Measurements from ENCODE around the gene AKT3.

AKT3 gene

GRCh38 chr1:243482141-243483022 is 367.7 kb downstream of the AKT3 start:
- peak; percentile 51 for DNase-seq

- no peak for DNase-seq
Observed at GRCh38 chr1:243481101-243481500, 368.9 kb downstream of the AKT3 start.

- no peak for DNase-seq
Observed at GRCh38 chr1:243477731-243478290, 372.2 kb downstream of the AKT3 start.

GRCh38 chr1:243475966-243476365 is 374.1 kb downstream of the AKT3 start:
- DNase-seq: peak; percentile 29

- DNase-seq: no peak
Observed at GRCh38 chr1:243474906-243475305, 375.1 kb downstream of the AKT3 start.

GRCh38 chr1:243474136-243474881 is 375.7 kb downstream of the AKT3 start:
- DNase-seq: no peak

GRCh38 chr1:243473227-243474135 is 376.6 kb downstream of the AKT3 start:
- DNase-seq: peak; percentile 46

- DNase-seq: peak; percentile 46
Observed at GRCh38 chr1:243471754-243472745, 378.0 kb downstream of the AKT3 start.

- DNase-seq: no peak
Observed at GRCh38 chr1:243471026-243471685, 378.9 kb downstream of the AKT3 start.

- no peak for DNase-seq
Observed at GRCh38 chr1:243470502-243470901, 379.5 kb downstream of the AKT3 start.

- DNase-seq: no peak
Observed at GRCh38 chr1:243469497-243469896, 380.5 kb downstream of the AKT3 start.

- no peak for DNase-seq
Observed at GRCh38 chr1:243465738-243466137, 384.3 kb downstream of the AKT3 start.

GRCh38 chr1:243465081-243465480 is 385.0 kb downstream of the AKT3 start:
- DNase-seq: no peak

GRCh38 chr1:243462929-243463697 is 386.9 kb downstream of the AKT3 start:
- no peak for DNase-seq

GRCh38 chr1:243461700-243462099 is 388.3 kb downstream of the AKT3 start:
- no peak for DNase-seq

- no peak for DNase-seq
Observed at GRCh38 chr1:243459059-243459458, 391.0 kb downstream of the AKT3 start.

- no peak for DNase-seq
Observed at GRCh38 chr1:243457363-243457982, 392.6 kb downstream of the AKT3 start.

GRCh38 chr1:243455760-243456651 is 394.0 kb downstream of the AKT3 start:
- no peak for DNase-seq

All from hematopoietic multipotent progenitor cell treated with erythropoietin and hydrocortisone succinate and interleukin-3 and kit ligand, for 8 days (in vitro differentiated cells).